ENCODE results near the gene LRCH1.
A peak's percentile ranks its signal among the peaks of the same experiment; 100 is the strongest.

The LRCH1 gene

GRCh38 chr13:46782691-46783090, 229.7 kb downstream of the LRCH1 start:
- TF ChIP-seq ZNF274 (IDR thresholded peaks at IDR 0.05; ENCODE audit: low read depth, low read length): no peak
- H3K4me3 ChIP-seq (ENCODE audit: low read length): no peak overlapping the region

- no peak for TF ChIP-seq ZNF274 (IDR thresholded peaks at IDR 0.05; ENCODE audit: low read depth, low read length)
- no peak overlapping the region for H3K4me3 ChIP-seq (ENCODE audit: low read length)
Observed at GRCh38 chr13:46783504-46783903, 230.5 kb downstream of the LRCH1 start.

- H3K4me3 ChIP-seq (ENCODE audit: low read length): no peak overlapping the region
Observed at GRCh38 chr13:46795321-46795720, 242.4 kb downstream of the LRCH1 start.

GRCh38 chr13:46796129-46796514, 243.2 kb downstream of the LRCH1 start:
- no peak for TF ChIP-seq ZNF274 (IDR thresholded peaks at IDR 0.05; ENCODE audit: low read depth, low read length)
- peak overlapping the region; percentile 82 for H3K4me3 ChIP-seq (ENCODE audit: low read length)

More at GRCh38 chr13:46795321-46795720, 242.4 kb downstream of the LRCH1 start:
- no peak for TF ChIP-seq ZNF274 (IDR thresholded peaks at IDR 0.05; ENCODE audit: low read depth, low read length)

GRCh38 chr13:46796515-46797474, 243.8 kb downstream of the LRCH1 start, which contains the start of gene ESD:
Gene ESD, minus strand, starts transcription at chr13:46797161. Its CDS starts 5,748 bp downstream, at chr13:46791413.
- no peak for TF ChIP-seq ZNF274 (IDR thresholded peaks at IDR 0.05; ENCODE audit: low read depth, low read length)
- peak within 1 kb of the TSS; percentile 82 for H3K4me3 ChIP-seq (ENCODE audit: low read length)

GRCh38 chr13:46797501-46798237, 244.7 kb downstream of the LRCH1 start:
- peak overlapping the region; percentile 82; the same call in 1 of the 2 replicates for H3K4me3 ChIP-seq (ENCODE audit: low read length)
- no peak for TF ChIP-seq ZNF274 (IDR thresholded peaks at IDR 0.05; ENCODE audit: low read depth, low read length)

GRCh38 chr13:46799139-46799538, 246.2 kb downstream of the LRCH1 start:
- no peak for TF ChIP-seq ZNF274 (IDR thresholded peaks at IDR 0.05; ENCODE audit: low read depth, low read length)

GRCh38 chr13:46801858-46802257, 248.9 kb downstream of the LRCH1 start:
- TF ChIP-seq ZNF274 (IDR thresholded peaks at IDR 0.05; ENCODE audit: low read depth, low read length): no peak
- no peak overlapping the region for H3K4me3 ChIP-seq (ENCODE audit: low read length)

More at GRCh38 chr13:46799139-46799538, 246.2 kb downstream of the LRCH1 start:
- H3K4me3 ChIP-seq (ENCODE audit: low read length): no peak overlapping the region
